Natural killer cell (primary cell): ENCODE results near the gene DHFR. TPM values are rescaled to one million over a fixed set of nuclear protein-coding genes. Genes with fewer than 3 reads are reported as not detected.
"Not testable (repeated sequence)": the region's sequence is repeated elsewhere in the genome, so short reads cannot be mapped to it uniquely, and the experiment has no call there.

ENCODE experiments used
- ATAC-seq, 3 donors: fragments of 150-1000 bp in 2 of 3; fragments of 200-7000 bp in 1 of 3; cut with Tn5 transposase; 1 replicate in 1 of 3; 2 replicates in 2 of 3; pipeline ENCODE4 v1.10.0; 2021; ENCODE audit warnings: mild to moderate bottlenecking in 2 of 3, moderate library complexity in 2 of 3
- DNase-seq, 2 donors: peaks; one replicate each; pipeline versions ENCODE4 v3.0.0 to v3.0.0-alpha.2; 2013 to 2021; ENCODE audit warnings: mixed read lengths in 1 of 2
- H3K27ac ChIP-seq: one replicate; pipeline ENCODE4 v1.5.1; 2013; ENCODE audit warnings: mild to moderate bottlenecking, low read length
- H3K27me3 ChIP-seq: one replicate; pipeline ENCODE4 v1.6.1; 2013; ENCODE audit warnings: low read length; ENCODE audit not compliant: control insufficient read depth, insufficient read depth
- H3K36me3 ChIP-seq: one replicate; pipeline ENCODE4 v1.6.1; 2013; ENCODE audit warnings: low read length; ENCODE audit not compliant: control insufficient read depth, insufficient read depth
- H3K4me1 ChIP-seq: one replicate; pipeline ENCODE4 v1.6.1; 2013; ENCODE audit warnings: low read length; ENCODE audit not compliant: control insufficient read depth, insufficient read depth
- H3K4me3 ChIP-seq: one replicate; pipeline ENCODE4 v1.5.1; 2013; ENCODE audit warnings: low read length
- H3K9me3 ChIP-seq: one replicate; pipeline ENCODE4 v1.6.1; 2013; ENCODE audit warnings: low read length; ENCODE audit not compliant: control insufficient read depth, insufficient read depth
- H3K27ac Mint-ChIP-seq, 2 donors: one replicate each; pipeline ENCODE4 v1.8.0; 2022; ENCODE audit warnings: mild to moderate bottlenecking in 2 of 2, mixed read lengths in 2 of 2, moderate library complexity in 1 of 2
- H3K27me3 Mint-ChIP-seq, 2 donors: one replicate each; pipeline ENCODE4 v1.8.0; 2022; ENCODE audit warnings: low read depth in 2 of 2, mixed read lengths in 2 of 2
- H3K36me3 Mint-ChIP-seq: one replicate; pipeline ENCODE4 v1.8.0; 2022; ENCODE audit warnings: mixed read lengths
- H3K4me1 Mint-ChIP-seq, 2 donors: one replicate each; pipeline ENCODE4 v1.8.0; 2022; ENCODE audit warnings: mixed read lengths in 2 of 2
- H3K4me3 Mint-ChIP-seq: one replicate; pipeline ENCODE4 v1.8.0; 2022; ENCODE audit warnings: mild to moderate bottlenecking, moderate library complexity, mixed read lengths
- H3K9me3 Mint-ChIP-seq, 2 donors: one replicate each; pipeline ENCODE4 v1.8.0; 2022; ENCODE audit warnings: mixed read lengths in 2 of 2
- CTCF ChIP-seq: fragments of 200-600 bp; IDR thresholded peaks from one replicate; pipeline ENCODE4 v1.8.0; 2022; ENCODE audit warnings: antibody characterized with exemption
- WGBS: methylation state at CpG from one replicate; pipeline ENCODE4 v1.1.7; 2013; ENCODE audit warnings: missing lambda C conversion rate; ENCODE audit not compliant: insufficient coverage; 5-methylcytosine and 5-hydroxymethylcytosine counted together
- intact Hi-C: fragments of 100-400 bp; cut with micrococcal nuclease; formaldehyde crosslinking; loops from one replicate; pipeline ENCODE4 v1.14.2; 2022
- total RNA-seq, 4 donors: library from RNA; stranded (reverse); fragments of 120-200 nt in 1 of 4; gene quantifications; one replicate each; pipeline versions ENCODE4 v1.2.3 to v1.2.4, GENCODE V29; 2013 to 2022

The DHFR gene
- total RNA-seq, 3 donors from 2014 or later (not counting 1 experiment from before 2014, with no cell fraction given) = 8.8 to 14.3 (median 12.0) TPM

DNA sequence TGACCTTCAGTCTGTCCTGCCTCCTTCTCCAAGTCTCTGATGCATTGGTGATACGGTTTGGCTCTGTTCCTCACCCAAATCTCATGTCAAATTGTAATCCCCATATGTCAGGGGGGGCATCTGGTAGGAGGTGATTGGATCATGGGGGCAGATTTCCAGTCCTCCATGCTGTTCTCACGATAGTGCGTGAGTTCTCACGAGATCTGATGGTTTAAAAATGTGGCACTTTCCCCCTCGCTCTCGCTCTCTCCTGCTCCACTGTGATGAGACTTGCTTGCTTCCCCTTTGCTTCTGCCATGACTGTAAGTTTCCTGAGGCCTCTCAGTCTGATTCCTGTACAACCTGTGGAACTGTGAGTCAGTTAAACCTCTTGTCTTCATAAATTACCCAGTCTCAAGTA lies 70.0 kb downstream of the DHFR start:
- H3K36me3 ChIP-seq = no peaks in the 10 kb centered on the region
- H3K4me3 ChIP-seq = no peak overlapping the region
- no peak for DNase-seq
- Mint-ChIP-seq H3K9me3 (no peaks in the 10 kb centered on the region), H3K4me3 (no peak overlapping the region), H3K27ac (no peak overlapping the region), H3K4me1 (no peaks in the 10 kb centered on the region), H3K27me3 (peaks cover 0 to 6% of the 10 kb centered on the region in 2 donors), H3K36me3 (no peaks in the 10 kb centered on the region)
- WGBS = 92% methylated on average over 6 of the region's 6 CpGs
- ATAC-seq = no peak
- intact Hi-C loops = no loop called here
- H3K4me1 ChIP-seq = no peaks in the 10 kb centered on the region
- H3K27ac ChIP-seq = no peak overlapping the region
- H3K9me3 ChIP-seq = no peaks in the 10 kb centered on the region
- H3K27me3 ChIP-seq = no peaks in the 10 kb centered on the region
- TF ChIP-seq CTCF = no peak

DNA sequence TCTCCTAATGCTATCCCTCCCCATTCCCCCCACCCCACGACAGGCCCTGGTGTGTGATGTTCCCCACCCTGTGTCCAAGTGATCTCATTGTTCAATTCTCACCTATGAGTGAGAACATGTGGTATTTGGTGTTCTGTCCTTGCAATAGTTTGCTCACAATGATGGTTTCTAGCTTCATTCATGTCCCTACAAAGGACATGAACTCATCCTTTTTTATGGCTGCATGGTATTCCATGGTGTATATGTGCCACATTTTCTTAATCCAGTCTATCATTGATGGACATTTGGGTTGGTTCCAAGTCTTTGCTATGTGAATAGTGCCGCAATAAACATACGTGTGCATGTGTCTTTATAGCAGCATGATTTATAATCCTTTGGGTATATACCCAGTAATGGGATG lies 74.5 kb downstream of the DHFR start:
- H3K9me3 Mint-ChIP-seq, DNase-seq, H3K27ac Mint-ChIP-seq, H3K4me1 ChIP-seq, H3K9me3 ChIP-seq, H3K27ac ChIP-seq, H3K4me3 ChIP-seq, H3K4me3 Mint-ChIP-seq, H3K4me1 Mint-ChIP-seq, H3K27me3 ChIP-seq, H3K36me3 ChIP-seq, H3K36me3 Mint-ChIP-seq, ATAC-seq, intact Hi-C loops: not testable (repeated sequence)
- 83% methylated on average over 1 of the region's 3 CpGs for WGBS
- peaks cover 10 to 13% of the 10 kb centered on the region in 2 donors for H3K27me3 Mint-ChIP-seq

GRCh38 chr5:80579050-80579449 lies 75.7 kb downstream of the DHFR start:
- no peaks in the 10 kb centered on the region for H3K9me3 ChIP-seq
- Mint-ChIP-seq H3K36me3 (no peaks in the 10 kb centered on the region), H3K27ac (no peak overlapping the region), H3K4me3 (no peak overlapping the region), H3K9me3 (no peaks in the 10 kb centered on the region), H3K27me3 (peaks cover 13 to 19% of the 10 kb centered on the region in 2 donors), H3K4me1 (no peaks in the 10 kb centered on the region)
- no peak overlapping the region for H3K4me3 ChIP-seq
- H3K36me3 ChIP-seq = no peaks in the 10 kb centered on the region
- no peak for DNase-seq
- intact Hi-C loops = no loop called here
- H3K27me3 ChIP-seq = peaks cover 2% of the 10 kb centered on the region
- WGBS = 89% methylated on average over 2 of the region's 2 CpGs
- H3K27ac ChIP-seq = no peak overlapping the region
- TF ChIP-seq CTCF = no peak
- H3K4me1 ChIP-seq = no peaks in the 10 kb centered on the region
- ATAC-seq = no peak

- DNase-seq = no peak
- Mint-ChIP-seq H3K4me1 (no peaks in the 10 kb centered on the region), H3K36me3 (no peaks in the 10 kb centered on the region), H3K9me3 (no peaks in the 10 kb centered on the region), H3K4me3 (no peak overlapping the region), H3K27me3 (peaks cover 19% of the 10 kb centered on the region in 2 donors), H3K27ac (no peak overlapping the region)
- Histone ChIP-seq H3K4me3 (no peak overlapping the region), H3K27ac (no peak overlapping the region), H3K36me3 (no peaks in the 10 kb centered on the region), H3K27me3 (peaks cover 2% of the 10 kb centered on the region), H3K9me3 (no peaks in the 10 kb centered on the region), H3K4me1 (no peaks in the 10 kb centered on the region)
- intact Hi-C loops = no loop called here
- WGBS = 63% methylated on average over 5 of the region's 5 CpGs
- no peak for TF ChIP-seq CTCF
- no peak for ATAC-seq
These were observed 77.1 kb downstream of the DHFR start for GRCh38 chr5:80577707-80578106.
